Lower leg skin (tissue), 4 donors: ENCODE data around the gene SPNS2. TPM values are rescaled to one million over a fixed set of nuclear protein-coding genes. Genes with fewer than 3 reads are reported as not detected.

Experiments used
- DNase-seq, 2 donors: peaks; one replicate each; pipeline ENCODE4 v3.0.0-alpha.2; 2019; ENCODE audit warnings: low spot score in 2 of 2
- H3K4me3 ChIP-seq: fragments of 200-600 bp; sonication (generic); 2 replicates; pipeline ENCODE4 v1.5.1; 2017; ENCODE audit warnings: mild to moderate bottlenecking, low read depth; ENCODE audit not compliant: poor library complexity, severe bottlenecking
- CTCF ChIP-seq, 3 donors: fragments of 450-650 bp; IDR thresholded peaks; one replicate each; pipeline ENCODE4 v1.5.1; 2016; ENCODE audit warnings: antibody characterized with exemption in 3 of 3, mild to moderate bottlenecking in 3 of 3, moderate library complexity in 2 of 3
- POLR2A ChIP-seq, 2 donors: fragments of 450-650 bp; IDR thresholded peaks; one replicate each; pipeline ENCODE4 v1.6.1; 2016 to 2017; ENCODE audit warnings: antibody characterized with exemption in 2 of 2, mild to moderate bottlenecking in 1 of 2, moderate library complexity in 1 of 2
- WGBS, 2 donors: methylation state at CpG; one replicate each; pipeline ENCODE4 v1.1.5; 2018; 5-methylcytosine and 5-hydroxymethylcytosine counted together
- intact Hi-C: fragments of 100-400 bp; cut with DNase I; formaldehyde crosslinking; loops from one replicate; pipeline ENCODE4 v1.15.0; 2023; ENCODE audit warnings: low total_unique reads
- total RNA-seq, 4 donors: library from RNA; depleted of rRNA; stranded (reverse); fragments of >200 nt; gene quantifications; one replicate each; pipeline ENCODE4 v1.1.0, GENCODE V29; 2016

SPNS2 gene
- total RNA-seq, 4 donors from 2014 or later: 74.9 to 132 (median 87.5) TPM

GRCh38 chr17:4490109-4490591 lies 8.5 kb upstream of the SPNS2 start:
- intact Hi-C loops: no loop called here
- no peak for DNase-seq
- TF ChIP-seq CTCF (IDR thresholded peaks at IDR 0.05) (no peak), POLR2A (IDR thresholded peaks at IDR 0.05) (no peak)
- WGBS, 2 donors: 75 to 81% methylated on average over 9 of the region's 9 CpGs
- no peak overlapping the region for H3K4me3 ChIP-seq

DNA sequence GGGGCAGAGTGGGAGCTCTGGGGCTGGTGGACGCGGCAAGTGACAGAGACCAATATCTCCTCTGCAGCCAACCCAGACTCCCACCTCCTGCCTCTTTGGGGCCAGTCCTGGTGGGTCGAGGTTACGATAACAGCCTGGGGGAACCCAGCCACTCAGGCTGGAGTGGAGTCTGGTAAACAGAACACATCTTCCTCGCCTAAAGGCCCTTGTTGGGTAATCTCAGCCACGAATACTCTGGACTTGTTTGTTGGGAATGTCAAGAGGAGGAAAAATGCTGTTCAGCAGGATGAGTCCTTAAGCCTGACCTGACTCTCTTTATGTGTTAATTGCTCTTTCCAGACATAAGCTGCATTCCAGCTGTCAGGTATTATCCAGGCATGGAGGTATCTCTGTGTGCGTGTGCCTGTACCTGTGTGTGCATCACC lies 8.0 kb upstream of the SPNS2 start:
- TF ChIP-seq CTCF (IDR thresholded peaks at IDR 0.05) (no peak), POLR2A (IDR thresholded peaks at IDR 0.05) (no peak)
- 69 to 76% methylated on average over 7 of the region's 7 CpGs for WGBS, 2 donors
- intact Hi-C loops: no loop called here
- no peak overlapping the region for H3K4me3 ChIP-seq
- DNase-seq: no peak

GRCh38 chr17:4492721-4493561 lies 5.7 kb upstream of the SPNS2 start:
- DNase-seq: no peak
- TF ChIP-seq POLR2A (IDR thresholded peaks at IDR 0.05) (no peak), CTCF (IDR thresholded peaks at IDR 0.05) (no peak)
- intact Hi-C loops: no loop called here
- no peak overlapping the region for H3K4me3 ChIP-seq
- 30 to 34% methylated on average over 20 of the region's 20 CpGs for WGBS, 2 donors

- 47 to 49% methylated on average over 23 of the region's 23 CpGs for WGBS, 2 donors
- H3K4me3 ChIP-seq: no peak overlapping the region
- DNase-seq: no peak
- intact Hi-C loops: no loop called here
- TF ChIP-seq CTCF (IDR thresholded peaks at IDR 0.05) (no peak), POLR2A (IDR thresholded peaks at IDR 0.05) (no peak)
Measured at GRCh38 chr17:4497101-4497824, 1.4 kb upstream of the SPNS2 start.

DNA sequence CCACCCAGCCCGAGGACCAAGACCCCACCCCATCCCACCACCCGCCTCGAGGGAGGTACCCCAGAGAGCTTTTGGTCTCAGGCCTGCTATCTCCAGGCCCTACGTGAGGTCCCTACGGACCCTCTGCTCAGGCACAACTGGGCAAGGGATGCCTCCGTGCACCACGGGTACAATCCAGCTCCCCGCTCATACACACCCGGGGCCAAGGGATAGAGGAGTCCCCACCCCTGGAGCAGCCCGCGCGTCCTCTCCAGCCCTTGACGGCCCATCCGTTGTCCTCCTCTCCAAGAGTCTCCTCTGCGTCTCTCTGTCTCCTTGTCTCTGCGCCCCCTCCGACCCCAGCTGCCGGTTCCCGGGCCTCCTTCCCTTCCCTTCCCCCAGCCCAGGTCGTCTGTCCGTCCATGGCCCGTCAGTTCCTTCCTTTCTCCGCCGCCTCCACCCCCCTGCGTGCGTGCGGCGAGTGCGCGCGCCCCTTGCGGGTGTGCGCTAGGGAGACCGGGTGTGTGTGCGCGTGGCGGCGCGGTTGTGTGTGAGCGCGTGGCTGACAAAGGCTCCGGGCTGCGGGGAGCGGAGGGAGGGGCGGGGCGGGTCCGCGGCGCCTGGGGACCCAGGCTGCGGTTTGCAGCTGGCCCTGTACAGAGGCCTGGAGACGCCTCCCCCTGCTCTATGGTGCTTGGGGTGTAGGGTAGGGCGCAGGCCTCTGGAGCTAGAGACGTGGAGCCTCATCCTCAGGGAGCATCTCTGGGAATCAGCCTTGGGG lies 930 bp downstream of the SPNS2 start:
- 1% methylated on average over 38 to 44 of the region's 53 CpGs for WGBS, 2 donors
- intact Hi-C loops: no loop called here
- no peak for TF ChIP-seq POLR2A (IDR thresholded peaks at IDR 0.05)
- no peak for TF ChIP-seq CTCF (IDR thresholded peaks at IDR 0.05)
- no peak for DNase-seq
- no peak overlapping the region for H3K4me3 ChIP-seq
